BE2C (cell line): ENCODE data around the gene HOPX. TPM values are rescaled to one million over a fixed set of nuclear protein-coding genes. Genes with fewer than 3 reads are reported as not detected.
"Not testable (repeated sequence)": the region's sequence is repeated elsewhere in the genome, so short reads cannot be mapped to it uniquely, and the experiment has no call there.

Experiments used
- DNase-seq: peaks from one replicate; pipeline ENCODE4 v3.0.0-alpha.2; 2020
- H3K27me3 ChIP-seq: fragments of 250-450 bp; sonication (Bioruptor Pico); 2 replicates; pipeline ENCODE4 v1.5.1; 2020; ENCODE audit warnings: mild to moderate bottlenecking
- H3K36me3 ChIP-seq: fragments of 250-450 bp; sonication (Bioruptor Pico); 2 replicates; pipeline ENCODE4 v1.5.1; 2020; ENCODE audit warnings: mild to moderate bottlenecking
- H3K4me1 ChIP-seq: fragments of 250-450 bp; sonication (Bioruptor Pico); 2 replicates; pipeline ENCODE4 v1.5.1; 2020
- H3K4me3 ChIP-seq: 2 replicates; pipeline ENCODE4 v1.5.1; 2011; ENCODE audit warnings: low read depth, low read length
- H3K9me3 ChIP-seq: fragments of 250-450 bp; sonication (Bioruptor Pico); 2 replicates; pipeline ENCODE4 v1.5.1; 2020
- polyA plus RNA-seq: library from polyadenylated mRNA; unstranded; fragments of >200 nt; gene quantifications from one replicate; pipeline ENCODE4 v1.2.1, GENCODE V29; 2012; ENCODE audit warnings: low read depth, missing spikeins; ENCODE audit not compliant: insufficient read length, insufficient read depth
- TF ChIP-seq, protein P1 (sequence below): IDR thresholded peaks from 2 replicates; pipeline ENCODE4 v1.5.1; 2012; ENCODE audit warnings: mild to moderate bottlenecking, low read depth, low read length

Gene HOPX, protein sequence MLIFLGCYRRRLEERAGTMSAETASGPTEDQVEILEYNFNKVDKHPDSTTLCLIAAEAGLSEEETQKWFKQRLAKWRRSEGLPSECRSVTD
- 0.49 TPM for polyA plus RNA-seq

DNA sequence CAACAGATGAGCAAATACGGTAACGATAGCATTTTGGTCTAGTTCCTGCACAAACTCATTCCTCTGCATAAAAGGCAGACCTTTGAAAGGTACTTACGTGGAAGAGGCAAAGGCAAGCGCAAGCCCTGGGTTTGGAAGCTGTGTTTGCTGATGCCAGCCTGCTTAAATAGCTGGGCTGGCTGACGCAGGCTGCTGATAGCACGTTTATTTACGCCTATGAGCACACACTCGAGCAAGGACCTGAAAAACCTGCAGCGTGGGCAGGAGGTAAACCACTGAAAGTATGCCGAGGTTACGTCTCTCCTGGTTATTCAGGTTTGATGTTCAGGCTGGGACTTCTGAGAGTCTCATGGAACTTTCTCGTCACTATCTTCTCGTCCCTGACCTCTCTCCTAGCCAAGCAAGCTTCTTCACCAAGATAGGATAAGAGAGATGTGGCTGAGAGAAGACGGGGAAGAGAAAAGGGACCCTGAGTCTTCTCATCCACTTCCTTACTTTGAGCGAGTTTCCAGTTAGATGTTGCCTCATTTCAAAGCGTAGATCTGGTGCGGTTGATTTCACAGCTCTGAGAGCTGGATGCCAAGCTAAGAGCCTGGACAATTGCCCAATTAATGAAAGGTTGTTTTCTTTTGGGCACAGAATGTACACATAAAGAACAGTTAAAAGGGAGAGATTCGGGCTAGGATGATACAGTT, at the start of gene HOPX:
Gene HOPX (minus strand): TSS at position 139 of the 695 bp plus-strand sequence. CDS start 23,480 bp downstream, outside the sequence.
- no peak within 1 kb of the TSS for H3K4me3 ChIP-seq
- DNase-seq = no peak

DNA sequence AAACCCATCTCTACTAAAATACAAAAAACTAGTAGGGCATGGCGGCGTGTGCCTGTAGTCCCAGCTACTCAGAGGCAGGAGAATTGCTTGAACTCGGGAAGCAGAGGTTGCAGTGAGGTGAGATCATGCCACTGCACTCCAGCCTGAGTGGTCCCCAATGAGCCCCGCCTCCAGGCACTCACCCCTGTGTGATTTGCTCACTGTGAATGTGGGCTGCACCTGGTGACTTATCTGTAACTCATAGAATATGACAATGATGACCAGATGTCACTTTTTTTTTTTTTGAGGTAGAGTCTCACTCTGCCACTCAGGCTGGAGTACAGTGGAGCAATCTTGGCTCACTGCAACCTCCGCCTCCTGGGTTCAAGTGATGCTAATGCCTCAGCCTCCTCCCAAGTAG, 49.0 kb upstream of the HOPX start:
- Histone ChIP-seq H3K36me3 (no peaks in the 10 kb centered on the region), H3K4me3 (no peak overlapping the region), H3K4me1 (no peaks in the 10 kb centered on the region), H3K9me3 (no peaks in the 10 kb centered on the region), H3K27me3 (no peaks in the 10 kb centered on the region)
- no peak for DNase-seq
- TF ChIP-seq, protein P1, sequence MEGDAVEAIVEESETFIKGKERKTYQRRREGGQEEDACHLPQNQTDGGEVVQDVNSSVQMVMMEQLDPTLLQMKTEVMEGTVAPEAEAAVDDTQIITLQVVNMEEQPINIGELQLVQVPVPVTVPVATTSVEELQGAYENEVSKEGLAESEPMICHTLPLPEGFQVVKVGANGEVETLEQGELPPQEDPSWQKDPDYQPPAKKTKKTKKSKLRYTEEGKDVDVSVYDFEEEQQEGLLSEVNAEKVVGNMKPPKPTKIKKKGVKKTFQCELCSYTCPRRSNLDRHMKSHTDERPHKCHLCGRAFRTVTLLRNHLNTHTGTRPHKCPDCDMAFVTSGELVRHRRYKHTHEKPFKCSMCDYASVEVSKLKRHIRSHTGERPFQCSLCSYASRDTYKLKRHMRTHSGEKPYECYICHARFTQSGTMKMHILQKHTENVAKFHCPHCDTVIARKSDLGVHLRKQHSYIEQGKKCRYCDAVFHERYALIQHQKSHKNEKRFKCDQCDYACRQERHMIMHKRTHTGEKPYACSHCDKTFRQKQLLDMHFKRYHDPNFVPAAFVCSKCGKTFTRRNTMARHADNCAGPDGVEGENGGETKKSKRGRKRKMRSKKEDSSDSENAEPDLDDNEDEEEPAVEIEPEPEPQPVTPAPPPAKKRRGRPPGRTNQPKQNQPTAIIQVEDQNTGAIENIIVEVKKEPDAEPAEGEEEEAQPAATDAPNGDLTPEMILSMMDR = no peak

More for the DNA sequence above, at the start of gene HOPX:
- Histone ChIP-seq H3K4me1 (no peaks in the 10 kb centered on the region), H3K9me3 (no peaks in the 10 kb centered on the region), H3K27me3 (peaks cover 20% of the 10 kb centered on the region), H3K36me3 (no peaks in the 10 kb centered on the region)
- TF ChIP-seq, protein P1 = no peak

DNA sequence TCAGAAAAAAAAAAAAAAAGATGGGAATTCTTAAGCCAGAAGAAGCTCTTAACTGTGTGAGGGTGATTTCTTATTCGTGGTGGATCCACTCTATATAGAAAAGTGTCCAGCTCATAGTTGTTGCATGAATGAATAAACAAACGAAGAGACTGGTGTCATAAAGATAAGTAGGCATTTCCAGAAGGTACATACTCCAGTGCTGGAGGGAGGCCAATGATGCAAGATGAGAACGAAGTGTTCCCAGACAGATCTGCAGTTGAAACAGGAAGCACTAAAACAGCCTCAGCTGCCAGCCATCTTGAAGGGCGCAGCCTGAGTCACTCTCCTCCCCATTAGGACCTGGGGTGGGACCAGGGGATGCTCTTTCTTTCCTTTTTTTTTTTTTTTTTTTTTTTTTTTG, 47.4 kb upstream of the HOPX start:
- Histone ChIP-seq H3K9me3 (no peaks in the 10 kb centered on the region), H3K27me3 (no peaks in the 10 kb centered on the region), H3K4me1 (no peaks in the 10 kb centered on the region), H3K4me3 (no peak overlapping the region), H3K36me3 (no peaks in the 10 kb centered on the region)
- TF ChIP-seq, protein P1 = no peak
- DNase-seq = no peak

DNA sequence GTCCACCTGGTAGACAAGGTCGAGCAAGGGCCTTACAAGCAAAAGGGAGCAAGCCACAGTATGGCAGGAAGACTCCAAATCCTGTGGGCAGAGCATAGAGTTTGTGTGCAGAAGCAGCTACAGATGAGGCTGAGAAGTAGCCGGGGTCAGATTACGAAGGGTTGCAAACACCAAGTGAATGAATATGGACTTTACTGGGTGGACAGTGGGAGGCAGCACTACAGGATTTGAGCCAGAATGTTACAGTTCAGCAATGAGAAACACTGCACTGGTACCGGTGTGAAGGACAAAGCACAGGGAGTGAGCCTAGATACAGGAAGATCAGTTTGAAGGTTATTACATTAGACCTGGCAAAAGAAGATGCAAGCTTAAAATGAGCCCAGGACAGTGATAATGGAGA, 46.1 kb upstream of the HOPX start:
- TF ChIP-seq, protein P1 = no peak
- no peak for DNase-seq

DNA sequence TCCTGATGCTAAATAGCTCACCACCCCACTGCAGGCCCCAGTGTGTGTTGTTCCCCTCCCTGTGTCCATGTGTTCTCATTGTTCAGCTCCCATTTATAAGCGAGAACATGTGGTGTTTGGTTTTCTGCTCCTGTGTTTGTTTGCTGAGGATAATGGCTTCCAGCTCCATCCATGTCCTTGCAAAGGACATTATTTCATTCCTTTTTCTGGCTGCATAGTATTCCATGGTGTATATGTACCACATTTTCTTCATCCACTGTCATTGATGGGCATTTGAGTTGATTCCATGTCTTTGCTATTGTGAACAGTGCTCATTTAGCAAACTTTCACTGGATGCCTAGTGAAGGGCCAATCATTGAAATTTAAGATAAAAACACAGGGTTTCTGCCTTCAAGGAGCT, 45.5 kb upstream of the HOPX start:
- not testable (repeated sequence) for DNase-seq, H3K4me3 ChIP-seq, H3K27me3 ChIP-seq, H3K4me1 ChIP-seq, H3K9me3 ChIP-seq, H3K36me3 ChIP-seq

More for the DNA sequence above, 46.1 kb upstream of the HOPX start:
- Histone ChIP-seq H3K4me3 (no peak overlapping the region), H3K27me3 (no peaks in the 10 kb centered on the region; the same call in 1 of the 2 replicates), H3K36me3 (no peaks in the 10 kb centered on the region), H3K4me1 (no peaks in the 10 kb centered on the region), H3K9me3 (no peaks in the 10 kb centered on the region)

DNA sequence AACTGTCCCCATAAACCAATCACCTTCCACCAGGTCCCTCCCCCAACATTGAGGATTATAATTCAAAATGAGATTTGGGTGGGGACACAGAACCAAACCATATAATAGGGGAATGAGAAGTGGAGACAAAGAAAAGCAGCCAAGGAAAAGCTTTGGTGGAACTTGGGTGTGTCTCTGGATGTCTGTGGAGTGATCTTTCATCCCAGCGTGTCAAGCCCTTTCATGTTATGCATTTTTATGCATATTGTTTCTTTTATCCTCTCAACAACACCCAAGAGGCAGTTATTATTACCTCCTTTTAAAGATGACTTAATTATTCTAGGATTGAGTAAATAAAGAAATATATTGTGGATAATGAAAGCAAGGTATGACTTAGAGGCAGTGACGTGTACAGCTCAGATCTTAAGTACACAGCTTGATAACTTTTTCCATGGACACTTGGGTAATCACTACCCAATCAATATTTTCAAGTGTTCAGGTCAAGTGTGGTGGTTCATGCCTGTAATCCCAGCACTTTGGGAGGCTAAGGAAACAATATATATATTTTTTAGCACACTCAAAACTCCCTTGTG, 42.6 kb upstream of the HOPX start:
- no peaks in the 10 kb centered on the region for H3K9me3 ChIP-seq
- DNase-seq = no peak
- H3K4me1 ChIP-seq = no peaks in the 10 kb centered on the region
- H3K4me3 ChIP-seq = no peak overlapping the region
- no peaks in the 10 kb centered on the region for H3K36me3 ChIP-seq
- TF ChIP-seq, protein P1 = no peak
- no peaks in the 10 kb centered on the region; the same call in 1 of the 2 replicates for H3K27me3 ChIP-seq
